Activated CD4-positive, alpha-beta T cell treated with anti-CD3 and anti-CD28 coated beads, Interleukin-2, amount 50 U/mL, for 48 hours (primary cell): Measurements from ENCODE around the gene RNF180.
"Not testable (repeated sequence)": the region's sequence is repeated elsewhere in the genome, so short reads cannot be mapped to it uniquely, and the experiment has no call there.

Experiments used
- DNase-seq, 2 experiments: peaks; one replicate each; pipeline ENCODE4 v3.0.0-alpha.2; 2020

RNF180 gene

DNA sequence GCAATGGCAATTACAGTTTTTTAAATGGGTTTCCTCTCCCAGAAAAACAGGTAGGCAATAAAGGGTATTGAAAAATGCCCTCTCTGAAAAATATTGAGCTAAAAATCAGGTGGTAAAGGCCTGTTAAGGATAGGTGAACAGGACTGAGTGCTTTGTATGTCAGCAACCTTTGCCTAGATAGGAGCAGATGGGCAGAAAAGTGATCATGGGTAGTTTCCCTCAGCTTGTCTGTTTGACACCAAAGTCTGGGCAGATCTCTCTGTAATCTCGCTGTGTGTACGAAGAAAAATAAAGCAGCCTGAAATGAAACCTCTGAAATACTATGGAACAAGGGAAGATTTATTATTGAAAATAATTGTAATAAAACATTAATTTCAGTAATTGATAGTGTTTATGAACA, 15.8 kb downstream of the RNF180 start:
- DNase-seq = no peak

DNA sequence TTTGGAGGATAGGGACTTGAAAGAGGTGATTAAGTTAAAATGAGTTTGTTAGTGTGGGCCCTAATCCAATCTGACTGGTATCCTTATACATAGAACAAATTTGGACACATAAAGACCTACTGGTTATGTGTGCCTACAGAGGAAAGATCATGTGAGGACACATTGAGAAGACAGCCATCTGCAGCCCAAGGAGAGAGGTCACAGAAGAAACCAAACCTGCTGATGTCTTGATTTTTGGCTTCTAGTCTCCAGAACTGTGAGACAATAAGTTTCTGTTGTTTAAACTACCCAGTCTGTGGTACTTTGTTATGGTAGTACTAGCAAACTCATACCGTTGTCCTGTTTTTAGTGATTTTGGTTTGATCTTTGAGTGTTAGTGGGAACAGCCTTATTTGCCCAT, 18.3 kb downstream of the RNF180 start:
- no peak for DNase-seq

DNA sequence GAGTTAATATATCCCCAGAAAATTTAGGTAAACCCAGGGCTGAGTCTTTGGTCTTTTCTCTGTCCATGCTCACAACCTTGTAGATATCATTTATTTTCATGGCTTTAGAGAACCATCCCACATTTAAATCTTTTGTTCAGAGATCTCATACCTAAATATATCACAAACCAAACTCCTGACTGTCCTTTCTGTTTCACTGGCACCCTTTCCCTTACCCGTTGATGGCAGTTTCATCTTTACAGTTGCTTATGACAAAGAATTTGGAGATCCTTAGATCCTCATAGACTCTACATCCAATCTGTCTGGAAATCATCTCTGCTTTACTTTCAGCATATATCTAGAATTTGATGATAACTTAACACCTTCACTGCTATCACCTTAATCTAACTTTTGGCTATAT, 19.2 kb downstream of the RNF180 start:
- DNase-seq = no peak

DNA sequence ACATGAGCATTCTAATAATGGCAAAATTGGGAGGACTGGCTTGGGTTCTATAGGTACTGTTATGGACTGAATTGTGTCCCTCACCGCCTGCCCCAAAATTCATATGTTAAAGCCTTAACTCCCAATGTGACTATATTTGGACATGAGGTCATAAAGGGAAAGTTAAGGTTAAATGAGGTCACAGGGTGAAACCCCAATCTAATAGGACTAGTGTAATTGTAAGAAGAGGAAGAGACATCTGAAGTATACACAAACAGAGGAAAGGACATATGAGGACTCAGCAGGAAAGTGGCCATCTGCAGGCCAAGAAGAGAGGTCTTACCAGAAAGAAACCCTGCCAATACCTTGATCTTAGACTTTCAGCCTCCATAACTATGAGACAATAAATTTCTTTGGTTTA, 23.1 kb downstream of the RNF180 start:
- no peak for DNase-seq

DNA sequence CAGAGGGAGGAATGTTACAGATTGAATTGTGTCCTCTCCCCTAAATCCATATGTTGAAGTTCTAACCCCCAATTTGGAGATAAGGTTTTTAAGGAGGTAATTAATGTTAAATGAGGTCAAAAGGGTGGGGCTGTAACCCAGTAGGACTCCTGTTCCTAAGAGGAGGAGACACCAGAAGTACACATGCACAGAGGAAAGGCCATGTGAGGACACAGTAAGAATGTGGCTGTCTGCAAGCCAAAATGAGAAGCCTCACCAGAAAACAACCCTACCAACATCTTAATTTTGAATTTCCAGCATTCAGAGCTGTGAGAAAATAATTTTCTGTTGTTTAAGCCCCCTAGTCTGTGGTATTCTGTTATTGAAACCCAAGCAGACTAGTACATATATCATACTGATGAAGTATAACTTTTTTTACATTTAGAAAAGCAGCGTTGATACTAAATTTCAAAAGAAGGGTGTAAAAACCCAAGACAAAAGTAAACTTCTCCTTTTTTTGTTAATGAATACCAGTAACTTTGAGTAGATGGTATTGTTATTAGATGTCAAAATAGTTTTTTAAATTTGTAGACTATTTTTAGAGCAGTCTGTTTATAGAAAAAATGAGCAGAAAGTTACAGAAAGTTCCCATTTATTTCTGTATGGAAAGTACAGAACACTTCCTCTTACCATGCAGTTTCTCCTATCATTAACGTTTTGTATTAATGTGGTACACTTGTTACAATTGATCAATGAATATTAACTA, 25.1 kb downstream of the RNF180 start:
- DNase-seq = no peak

DNA sequence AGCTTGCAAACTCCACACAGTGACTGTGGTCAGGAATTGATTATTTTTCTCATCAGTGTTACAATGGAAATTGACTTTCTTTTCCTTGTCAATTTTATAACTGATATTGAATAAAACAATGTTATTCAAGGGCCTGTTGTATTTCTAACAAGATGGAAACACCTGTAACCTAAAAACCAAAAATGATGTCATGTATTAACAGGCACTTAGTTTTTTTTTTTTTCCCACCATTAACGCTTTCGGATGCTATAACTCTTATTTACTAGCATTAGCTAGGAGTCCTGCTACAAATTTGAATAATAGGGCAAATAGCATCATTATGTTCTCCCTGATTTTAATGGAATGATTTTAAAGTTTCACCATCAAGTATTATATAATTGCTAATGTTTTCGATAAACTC, 30.3 kb downstream of the RNF180 start:
- no peak for DNase-seq

DNA sequence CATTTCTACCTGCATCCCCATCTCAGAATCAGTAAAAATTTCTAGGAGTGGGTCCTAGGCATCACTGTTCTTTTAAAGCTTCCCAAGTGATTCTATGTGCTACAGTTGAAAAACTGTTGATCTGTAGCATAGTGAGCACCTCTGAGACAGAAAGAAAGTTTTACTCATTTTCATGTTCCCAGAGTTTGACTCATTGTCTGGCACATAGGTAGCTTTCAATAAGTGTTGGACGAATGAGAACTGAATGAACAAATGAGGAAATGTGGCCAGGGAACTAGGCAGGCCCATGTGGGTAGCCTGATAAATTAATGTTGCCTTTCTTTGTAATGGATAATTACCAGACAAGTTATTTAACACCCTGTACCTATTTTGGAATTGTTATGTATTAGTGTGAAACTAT, 33.8 kb downstream of the RNF180 start:
- DNase-seq = no peak

DNA sequence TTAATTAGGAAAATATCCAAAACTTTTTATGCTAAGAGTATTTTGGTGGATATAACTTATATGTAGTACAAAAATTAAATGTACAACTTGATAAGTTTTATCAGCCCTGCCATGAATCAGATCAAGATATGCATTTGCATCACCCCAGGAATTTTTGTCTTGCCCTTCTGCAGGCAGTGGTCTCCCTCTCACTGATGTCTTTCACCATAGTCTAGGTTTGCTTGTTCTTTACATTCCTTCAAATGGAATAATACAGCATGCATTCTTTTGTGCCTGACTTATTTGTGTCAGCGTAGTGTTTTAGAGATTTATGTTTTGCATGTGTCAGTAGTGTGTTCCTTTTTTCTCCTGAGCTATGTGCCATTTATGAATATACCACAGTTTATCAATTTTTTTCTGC, 36.4 kb downstream of the RNF180 start:
- DNase-seq = no peak

DNA sequence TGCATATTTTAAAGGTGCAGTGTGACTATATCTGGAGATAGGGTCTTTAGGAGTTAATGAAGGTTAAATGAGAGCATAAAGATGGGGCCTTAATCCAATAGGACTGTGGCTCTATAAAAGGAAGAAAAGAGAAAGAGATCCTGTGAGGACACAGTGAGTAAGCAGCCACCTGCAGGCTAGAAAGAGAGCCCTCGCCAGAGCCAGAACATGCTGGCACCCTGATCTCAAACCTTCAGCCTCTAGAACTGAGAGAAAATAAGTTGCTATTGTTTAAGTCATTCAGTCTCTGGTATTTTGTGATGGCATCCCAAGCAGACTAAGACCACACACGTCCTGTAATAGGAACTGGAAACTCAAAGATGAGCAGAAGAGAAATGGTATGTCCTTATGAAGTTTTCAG, 41.0 kb downstream of the RNF180 start:
- DNase-seq = no peak

DNA sequence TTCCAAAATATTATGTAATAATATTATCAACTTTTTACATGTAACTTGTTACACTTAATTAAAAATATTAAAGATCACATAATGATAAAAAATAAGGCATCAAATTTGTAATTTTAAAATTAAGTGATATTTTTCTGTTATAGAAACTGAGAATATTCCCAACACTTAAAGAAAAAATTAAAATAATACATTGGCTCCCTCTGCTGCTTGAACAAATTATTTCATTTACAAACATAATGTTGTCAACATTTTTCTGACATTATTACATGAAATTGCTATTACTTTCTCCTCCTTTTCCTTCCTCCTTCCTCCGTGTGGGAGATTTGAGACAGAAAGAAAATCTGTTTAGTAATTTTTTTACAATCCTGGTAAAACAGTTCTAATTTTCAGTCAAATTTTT, 42.3 kb downstream of the RNF180 start:
- no peak for DNase-seq

DNA sequence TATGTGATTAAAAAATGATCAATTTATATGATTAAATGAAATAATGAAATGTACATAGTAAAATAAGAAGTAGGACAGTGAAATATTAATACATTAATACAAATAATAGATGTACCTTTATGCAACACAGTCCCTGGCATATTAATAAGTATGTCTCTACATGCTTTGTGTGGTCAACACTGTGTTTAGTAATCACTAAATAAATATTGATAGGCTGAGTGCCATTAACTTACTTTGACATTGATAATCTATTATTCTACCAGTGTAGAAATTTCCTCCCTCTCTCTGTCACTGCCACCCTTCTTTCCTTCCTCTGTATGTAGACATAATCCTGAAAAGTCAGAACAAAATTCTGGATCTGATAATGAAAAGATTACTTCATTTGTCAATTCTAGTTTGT, 43.7 kb downstream of the RNF180 start:
- DNase-seq = no peak

DNA sequence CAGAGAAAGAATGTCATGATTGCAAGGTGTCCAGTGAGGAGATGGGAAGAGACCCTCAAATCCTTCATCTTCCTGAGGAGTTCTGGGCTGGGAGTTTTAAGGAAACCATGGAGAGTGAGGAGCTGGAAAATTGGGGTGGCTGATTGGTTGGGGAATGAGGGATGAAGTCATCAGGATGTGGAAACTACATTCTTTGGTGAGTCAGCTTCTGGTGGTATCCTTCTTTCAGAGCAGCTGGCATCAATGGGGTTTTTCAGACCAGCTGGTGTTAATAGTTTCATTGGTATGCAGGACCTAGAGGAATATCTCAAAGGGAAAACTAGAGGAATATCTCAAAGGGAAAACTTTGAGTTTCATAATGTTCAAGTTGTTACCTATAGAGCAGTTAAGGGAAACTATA, 45.2 kb downstream of the RNF180 start:
- DNase-seq = no peak

DNA sequence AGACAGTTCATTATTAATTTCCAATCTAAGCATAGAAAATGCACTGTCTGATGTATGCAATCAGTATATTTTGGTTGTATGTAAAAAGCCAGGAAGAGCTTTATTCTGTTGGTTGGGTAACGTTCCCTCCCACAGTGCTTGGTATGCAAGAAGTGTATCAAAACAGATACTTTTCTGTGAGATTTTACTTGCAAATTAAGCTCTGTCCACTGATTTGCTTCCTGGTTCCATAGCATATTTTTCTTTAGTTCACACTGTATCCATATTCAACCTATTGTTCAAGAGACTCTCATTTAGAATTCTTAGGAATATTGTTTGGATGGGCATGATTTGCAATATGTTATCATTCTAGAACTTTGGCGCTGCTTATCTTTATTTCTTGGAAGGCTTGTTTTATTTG, 47.4 kb downstream of the RNF180 start:
- DNase-seq = no peak

DNA sequence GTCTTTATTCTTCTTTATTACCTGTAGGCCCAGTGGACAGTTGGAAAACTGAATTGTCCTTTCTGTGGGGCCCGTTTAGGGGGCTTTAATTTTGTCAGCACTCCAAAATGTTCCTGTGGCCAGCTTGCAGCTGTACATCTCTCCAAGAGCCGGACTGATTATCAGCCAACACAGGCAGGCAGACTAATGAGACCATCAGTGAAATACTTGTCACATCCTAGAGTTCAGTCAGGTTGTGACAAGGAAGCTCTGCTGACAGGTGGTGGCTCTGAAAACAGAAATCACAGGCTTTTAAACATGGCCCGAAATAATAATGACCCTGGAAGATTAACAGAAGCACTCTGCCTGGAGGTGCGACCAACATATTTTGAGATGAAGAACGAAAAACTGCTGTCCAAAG, 47.9 kb downstream of the RNF180 start:
- DNase-seq = no peak

DNA sequence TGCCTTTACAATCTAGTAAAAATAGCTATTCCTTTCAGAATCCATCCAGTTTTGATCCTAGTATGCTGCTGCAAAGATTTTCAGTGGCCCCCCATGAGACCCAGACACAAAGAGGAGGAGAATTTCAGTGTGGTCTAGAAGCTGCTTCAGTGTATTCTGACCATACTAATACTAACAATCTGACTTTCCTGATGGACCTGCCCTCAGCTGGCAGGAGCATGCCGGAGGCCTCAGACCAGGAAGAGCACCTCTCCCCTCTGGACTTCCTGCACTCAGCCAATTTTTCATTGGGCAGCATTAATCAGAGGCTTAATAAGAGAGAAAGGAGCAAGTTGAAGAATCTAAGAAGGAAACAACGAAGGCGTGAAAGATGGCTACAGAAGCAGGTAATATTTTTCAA, 48.5 kb downstream of the RNF180 start:
- no peak for DNase-seq

DNA sequence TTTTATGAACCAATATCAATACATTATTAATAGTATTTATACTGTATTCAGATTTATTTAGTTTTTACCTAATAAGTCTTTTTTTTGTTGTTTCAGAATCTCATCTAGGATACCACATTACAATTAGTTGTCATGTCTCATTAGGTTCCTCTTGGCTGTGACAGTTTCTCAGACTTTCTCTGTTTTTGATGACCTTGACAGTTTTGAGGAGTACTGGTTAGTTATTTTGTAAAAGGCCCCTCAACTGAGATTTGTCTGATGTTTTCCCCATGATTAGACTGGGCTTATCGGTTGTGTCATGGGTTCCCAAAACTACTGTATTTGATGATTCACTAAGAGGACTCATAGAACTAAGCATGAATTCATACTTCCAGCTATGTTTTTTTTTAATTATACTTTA, 56.3 kb downstream of the RNF180 start:
- DNase-seq = no peak

DNA sequence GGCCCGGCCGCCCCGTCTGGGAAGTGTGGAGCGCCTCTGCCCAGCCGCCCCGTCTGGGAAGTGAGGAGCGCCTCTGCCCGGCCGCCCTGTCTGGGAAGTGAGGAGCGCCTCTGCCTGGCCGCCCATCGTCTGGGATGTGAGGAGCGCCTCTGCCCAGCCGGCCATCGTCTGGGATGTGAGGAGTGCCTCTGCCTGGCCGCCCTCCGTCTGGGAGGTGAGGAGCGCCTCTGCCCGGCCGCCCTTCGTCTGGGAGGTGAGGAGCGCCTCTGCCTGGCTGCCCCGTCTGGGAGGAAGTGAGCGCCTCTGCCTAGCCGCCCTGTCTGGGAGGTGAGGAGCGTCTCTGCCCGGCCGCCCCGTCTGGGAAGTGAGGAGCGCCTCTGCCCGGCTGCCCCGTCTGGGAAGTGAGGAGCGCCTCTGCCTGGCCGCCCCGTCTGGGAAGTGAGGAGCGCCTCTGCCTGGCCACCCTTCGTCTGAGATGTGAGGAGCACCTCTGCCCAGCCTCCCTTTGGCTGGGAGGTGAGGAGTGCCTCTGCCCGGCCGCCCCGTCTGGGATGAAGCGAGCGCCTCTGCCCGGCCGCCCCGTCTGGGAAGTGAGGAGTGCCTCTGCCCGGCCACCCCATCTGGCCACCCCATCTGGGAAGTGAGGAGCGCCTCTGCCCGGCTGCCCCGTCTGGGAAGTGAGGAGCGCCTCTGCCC, 59.8 kb downstream of the RNF180 start:
- DNase-seq = not testable (repeated sequence)

DNA sequence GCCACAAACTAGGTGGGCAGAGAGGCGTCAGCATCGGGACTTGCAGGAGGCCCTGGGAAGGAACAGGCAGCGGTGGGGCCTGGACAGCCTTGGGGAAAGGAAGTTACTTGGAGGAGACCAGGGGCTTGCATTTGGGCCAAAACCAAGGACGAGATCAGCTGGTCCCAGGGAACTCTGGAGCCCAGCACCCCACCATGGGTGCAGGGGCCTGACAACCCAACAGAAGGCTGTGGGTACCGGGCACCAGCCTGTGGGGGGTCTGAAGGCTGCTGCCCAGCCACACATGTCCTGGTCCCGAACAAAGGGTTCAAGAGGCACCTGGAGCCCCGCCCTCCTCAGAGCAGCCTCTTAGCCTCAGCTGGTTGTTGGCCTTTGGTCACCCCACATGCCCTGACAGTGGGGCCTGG, 61.5 kb downstream of the RNF180 start:
- DNase-seq = not testable (repeated sequence)

DNA sequence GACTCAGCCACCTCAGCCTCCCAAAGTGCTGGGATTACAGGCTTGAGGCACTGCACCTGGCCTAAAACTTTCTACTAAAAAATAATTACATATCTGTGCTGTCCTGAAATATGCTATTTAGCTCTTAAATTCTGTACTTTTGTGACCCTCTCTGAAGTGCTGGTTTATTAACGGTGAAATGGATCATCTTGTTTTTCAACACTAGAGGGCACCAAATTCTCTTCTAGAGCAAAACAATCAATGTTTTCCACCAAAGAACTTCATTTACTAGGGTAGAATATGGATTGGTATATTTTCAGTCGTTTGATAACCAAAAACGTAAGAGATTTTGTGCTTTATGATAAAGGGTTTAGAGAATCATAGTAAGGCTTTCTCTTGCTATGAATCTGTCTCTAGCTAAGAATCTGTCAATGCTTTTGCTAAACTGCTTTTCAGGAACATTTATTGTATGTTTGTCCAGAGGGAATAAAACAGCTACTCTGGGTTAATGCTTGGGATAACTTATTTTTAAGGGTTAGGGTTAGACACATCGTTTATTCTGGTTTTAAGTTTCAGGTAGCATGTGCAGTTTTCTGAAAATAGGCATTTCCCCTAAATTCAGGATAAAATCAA, 63.6 kb downstream of the RNF180 start:
- DNase-seq = no peak

DNA sequence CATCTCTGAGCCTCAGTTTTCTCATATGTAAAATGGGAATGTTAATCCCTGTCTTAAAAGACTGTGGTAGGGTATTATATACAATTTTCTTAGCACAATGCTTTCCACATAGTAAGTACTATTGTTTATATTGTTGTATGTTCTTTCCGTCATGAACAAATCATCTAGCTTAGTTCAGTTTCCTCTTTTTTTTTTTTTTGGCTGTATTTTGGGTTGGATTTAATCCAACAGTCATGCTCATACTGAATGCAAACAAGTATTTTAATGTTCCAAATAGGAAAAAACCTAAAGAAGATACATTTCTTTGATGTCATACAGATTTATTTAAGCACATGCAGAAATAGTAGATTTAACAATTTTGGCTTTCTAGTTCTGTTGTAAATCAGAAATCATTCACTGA, 95.1 kb downstream of the RNF180 start:
- no peak for DNase-seq

DNA sequence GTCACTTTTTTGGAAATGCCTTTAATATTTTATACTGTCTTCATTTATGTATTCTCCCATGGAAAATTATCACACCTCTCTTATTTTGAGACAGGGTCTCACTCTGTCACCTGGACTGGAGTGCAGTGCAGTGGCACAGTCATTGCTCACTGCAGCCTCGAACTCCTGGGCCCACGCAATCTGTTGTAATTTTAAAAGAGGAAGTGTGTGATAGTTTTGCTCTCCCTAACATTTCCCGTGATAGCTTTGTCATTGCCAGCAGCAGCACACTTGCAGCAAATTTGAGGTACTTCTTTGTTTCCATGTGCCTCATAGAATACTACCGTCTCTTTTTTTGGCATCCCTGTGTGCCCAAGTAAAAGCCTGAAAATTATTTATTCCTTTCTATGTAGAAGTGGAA, 103.5 kb downstream of the RNF180 start:
- DNase-seq = no peak

DNA sequence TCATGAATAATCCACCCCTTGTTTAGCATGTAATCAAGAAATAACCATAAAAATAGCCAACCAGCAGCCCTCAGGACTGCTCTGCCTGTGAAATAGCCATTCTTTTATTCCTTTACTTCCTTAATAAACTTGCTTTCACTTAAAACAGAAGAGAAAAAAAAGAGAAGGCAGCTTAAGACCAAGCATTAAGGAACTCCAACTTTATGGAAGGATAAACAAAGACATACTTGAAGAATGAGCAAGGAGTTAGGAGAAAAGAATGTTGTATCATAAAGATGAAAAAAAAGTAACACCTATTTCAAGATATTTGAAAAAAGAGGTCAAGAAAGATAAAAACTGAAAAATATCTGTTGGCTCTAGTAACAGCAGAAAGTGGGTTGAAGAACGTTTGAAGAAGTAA, 107.6 kb downstream of the RNF180 start:
- no peak for DNase-seq

DNA sequence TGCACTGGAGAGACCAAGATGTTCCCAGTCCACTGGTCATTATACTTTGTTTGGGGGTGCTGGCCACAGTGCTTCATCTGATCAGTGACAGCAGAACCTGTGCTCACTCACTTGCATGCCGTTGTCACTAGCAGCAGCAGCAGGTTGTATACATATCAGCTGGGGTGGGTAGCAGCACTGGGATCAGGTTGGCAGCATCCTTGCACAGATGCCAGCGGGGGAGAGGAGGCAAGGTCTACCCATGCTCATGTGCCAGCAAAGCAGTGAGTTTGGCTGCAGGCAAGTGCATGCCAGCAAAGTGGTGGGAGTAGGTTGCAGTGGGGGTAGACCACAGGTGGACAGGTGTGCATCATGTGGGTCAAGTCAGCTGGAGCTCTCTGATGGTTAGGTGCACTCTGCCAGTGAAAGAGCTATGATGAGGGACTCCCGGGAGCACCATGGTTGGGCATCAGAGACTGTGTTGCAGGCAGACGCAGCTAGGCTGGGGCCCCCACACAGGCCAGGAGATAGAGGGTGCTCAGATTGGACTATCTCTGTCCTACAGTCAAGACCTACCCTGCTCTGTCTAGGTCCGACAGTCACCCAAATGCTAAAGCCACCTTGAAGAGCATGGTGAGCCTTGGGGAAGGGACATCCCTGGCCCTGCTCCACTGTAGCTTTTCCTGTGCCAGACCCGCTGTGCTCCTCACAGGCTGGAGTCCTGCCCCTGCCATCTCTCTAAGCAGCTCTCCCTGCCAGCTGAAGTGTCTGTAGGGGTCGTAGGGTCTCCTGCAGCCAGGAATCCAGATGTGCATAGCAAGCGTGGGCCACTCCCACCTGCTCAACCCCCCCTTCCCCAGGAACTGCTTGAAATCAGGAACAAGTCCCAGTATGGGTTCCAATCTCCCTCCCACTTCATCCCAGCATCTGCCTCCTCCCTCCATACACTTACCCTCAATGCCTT, 119.8 kb downstream of the RNF180 start:
- DNase-seq = no peak
